ENCODE results near the gene PTPRT.
"Not testable (repeated sequence)": the region's sequence is repeated elsewhere in the genome, so short reads cannot be mapped to it uniquely, and the experiment has no call there.

The PTPRT gene

DNA sequence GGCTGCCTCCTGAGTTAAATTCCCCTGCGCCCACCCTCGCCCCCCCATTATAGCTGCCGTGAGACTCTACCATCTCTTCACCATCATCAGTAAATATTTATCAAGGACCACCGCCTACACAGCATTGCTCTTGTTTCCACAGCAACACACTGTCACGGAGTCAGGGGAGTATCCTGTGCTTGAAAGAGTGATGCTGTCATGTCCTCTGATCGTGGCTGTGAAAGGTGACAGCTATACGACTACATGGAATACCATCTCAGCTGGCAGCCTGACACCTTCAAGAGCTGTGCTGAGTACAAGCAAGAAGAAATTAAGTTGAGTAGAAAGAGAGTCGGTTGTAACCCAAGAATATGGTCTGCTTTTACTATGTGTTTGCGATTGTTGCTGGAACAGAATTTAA is 3.4 kb downstream of the PTPRT start:
- no peak for DNase-seq

DNA sequence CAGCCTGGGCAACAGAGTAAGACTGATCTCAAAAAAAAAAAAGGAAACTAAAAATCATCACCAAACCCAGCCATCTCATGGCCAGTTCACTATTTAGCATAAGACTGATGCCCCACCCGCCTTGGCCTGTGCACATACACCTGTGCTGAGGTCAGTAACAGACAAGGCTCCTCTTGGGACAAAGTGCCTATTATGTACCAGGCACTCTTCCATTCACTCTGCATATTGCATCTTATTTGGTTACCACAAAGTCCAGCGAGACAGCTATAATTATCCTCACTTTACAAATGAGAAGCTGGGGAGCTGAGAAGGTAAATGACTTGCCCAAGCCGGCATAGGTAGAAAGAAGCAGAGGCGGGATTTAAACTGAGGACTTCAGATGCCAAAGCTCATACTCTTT is 3.8 kb downstream of the PTPRT start:
- DNase-seq = no peak

GRCh38 chr20:43183536-43184070 is 6.1 kb downstream of the PTPRT start:
- no peak for DNase-seq

DNA sequence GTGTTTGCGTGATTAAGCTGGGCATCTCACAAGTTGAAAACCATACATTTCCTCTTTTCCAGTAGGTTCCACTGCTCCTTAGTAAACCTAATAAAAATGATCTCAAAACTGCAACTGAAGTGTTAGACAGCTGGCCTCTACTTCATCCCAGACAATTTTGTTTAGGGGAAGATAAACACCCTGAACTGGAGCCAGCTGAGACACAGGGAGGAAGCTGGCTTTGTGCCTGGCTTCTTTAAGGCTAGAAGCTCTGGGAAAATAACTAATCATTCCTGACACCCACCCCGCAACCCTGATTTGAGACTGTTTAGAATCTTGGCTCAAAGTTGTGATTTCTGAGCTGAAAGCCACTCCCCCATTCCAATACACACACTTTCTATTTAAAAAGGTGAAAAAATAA is 11.6 kb downstream of the PTPRT start:
- no peak for DNase-seq

- no peak for DNase-seq
These were observed 13.0 kb downstream of the PTPRT start for GRCh38 chr20:43176726-43177125.

DNA sequence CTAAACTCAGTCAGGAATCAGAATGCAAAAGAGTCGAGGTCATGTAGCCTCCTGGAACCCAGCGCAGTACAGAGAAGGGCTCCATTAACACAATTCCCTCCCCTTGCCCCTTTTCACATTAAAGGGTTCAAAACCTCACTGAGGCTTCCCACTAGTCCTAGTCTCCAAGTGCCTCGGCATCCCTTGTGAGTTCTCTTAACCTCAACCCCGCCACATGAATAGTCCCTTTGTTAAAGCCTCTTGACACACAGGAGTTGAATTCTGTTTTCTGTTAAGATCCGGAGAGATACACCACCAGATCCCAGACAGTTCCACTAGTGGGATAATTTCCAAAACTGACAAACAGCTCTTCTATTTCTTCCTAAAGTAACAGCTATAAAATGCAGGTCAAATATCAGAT is 17.8 kb downstream of the PTPRT start:
- no peak for DNase-seq

DNA sequence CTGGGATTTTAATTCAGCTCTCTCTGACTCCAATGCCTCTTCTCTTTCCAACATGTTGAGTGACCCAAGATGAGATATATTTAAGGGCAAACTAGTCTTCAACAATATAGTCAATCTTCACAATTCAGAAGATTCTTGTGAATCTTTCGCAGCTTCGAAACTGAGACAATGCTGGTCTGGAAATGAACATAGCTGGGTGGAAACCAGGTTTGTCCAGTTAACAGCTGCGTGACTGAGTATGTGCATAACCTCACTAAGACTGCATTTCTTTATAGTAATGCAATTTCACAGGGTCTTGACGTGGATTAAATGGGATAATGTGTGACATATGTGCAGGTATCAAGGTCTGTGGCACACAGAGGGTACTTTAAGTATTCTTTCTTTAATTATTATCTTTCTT is 18.9 kb downstream of the PTPRT start:
- no peak for DNase-seq

GRCh38 chr20:43167615-43168014 is 22.1 kb downstream of the PTPRT start:
- no peak for DNase-seq

GRCh38 chr20:43167021-43167420 is 22.7 kb downstream of the PTPRT start:
- DNase-seq = no peak

- no peak for DNase-seq
These were observed 24.1 kb downstream of the PTPRT start for GRCh38 chr20:43165611-43166010.

DNA sequence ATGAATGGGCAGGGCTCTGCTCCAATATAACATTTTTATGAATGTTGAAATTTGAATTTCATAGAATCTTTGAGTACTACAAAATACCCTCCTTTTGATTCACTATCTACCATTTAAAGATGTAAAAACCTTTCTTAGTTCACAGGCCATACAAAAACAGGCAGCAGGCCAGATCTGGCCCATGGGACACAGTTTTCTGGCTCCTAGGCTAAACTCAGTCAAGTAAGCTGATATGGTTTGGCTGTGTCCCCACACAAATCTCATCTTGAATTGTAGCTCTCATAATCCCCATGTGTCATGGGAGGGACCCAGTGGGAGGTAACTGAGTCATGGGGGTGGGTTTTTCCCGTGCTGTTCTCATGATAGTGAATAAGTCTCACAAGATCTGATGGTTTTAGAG is 25.0 kb downstream of the PTPRT start:
- not testable (repeated sequence) for DNase-seq

- no peak for DNase-seq
These were observed 28.0 kb downstream of the PTPRT start for GRCh38 chr20:43161716-43162115.

DNA sequence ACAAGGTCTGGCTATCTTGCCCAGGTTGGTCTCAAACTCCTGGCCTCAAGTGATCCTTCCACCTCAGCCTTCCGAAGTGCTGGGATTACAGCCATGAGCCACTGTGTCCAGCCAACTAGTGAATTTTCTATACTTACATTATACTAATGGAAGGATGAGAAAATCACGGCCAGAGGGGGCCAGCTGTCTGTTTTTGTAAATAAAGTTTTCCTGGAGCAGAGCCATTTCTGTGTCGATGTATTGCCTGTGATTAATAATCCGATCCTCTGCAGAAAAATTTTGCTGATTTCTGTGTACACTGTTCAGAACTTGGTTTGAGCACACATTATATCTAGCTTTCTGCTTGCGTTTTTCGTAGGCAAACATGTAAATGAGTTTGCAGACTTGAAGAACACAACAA is 28.8 kb downstream of the PTPRT start:
- DNase-seq = no peak

GRCh38 chr20:43159994-43160393 is 29.7 kb downstream of the PTPRT start:
- no peak for DNase-seq

GRCh38 chr20:43155366-43156100 is 34.2 kb downstream of the PTPRT start:
- no peak for DNase-seq

GRCh38 chr20:43151901-43152300 is 37.8 kb downstream of the PTPRT start:
- no peak for DNase-seq

- DNase-seq = no peak
These were observed 38.5 kb downstream of the PTPRT start for GRCh38 chr20:43151256-43151655.

DNA sequence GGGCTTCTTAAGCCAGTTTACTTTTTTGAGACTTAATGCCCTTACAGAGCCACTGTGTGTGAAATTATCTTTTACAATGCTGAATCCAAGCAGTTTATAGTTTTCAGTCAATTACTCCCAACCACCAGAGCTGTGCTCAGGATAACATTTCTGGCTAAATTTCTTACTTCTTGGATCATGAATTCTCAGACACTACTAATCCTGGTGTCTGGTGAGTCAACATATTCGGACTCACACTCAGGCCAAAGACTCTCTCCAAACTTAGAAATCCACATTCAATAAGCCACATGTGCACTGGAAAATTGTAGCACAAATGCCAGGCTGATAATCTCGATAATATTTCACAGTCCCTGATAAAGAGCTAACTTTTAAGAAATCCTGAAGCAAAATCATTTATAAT is 49.0 kb downstream of the PTPRT start:
- DNase-seq = no peak

DNA sequence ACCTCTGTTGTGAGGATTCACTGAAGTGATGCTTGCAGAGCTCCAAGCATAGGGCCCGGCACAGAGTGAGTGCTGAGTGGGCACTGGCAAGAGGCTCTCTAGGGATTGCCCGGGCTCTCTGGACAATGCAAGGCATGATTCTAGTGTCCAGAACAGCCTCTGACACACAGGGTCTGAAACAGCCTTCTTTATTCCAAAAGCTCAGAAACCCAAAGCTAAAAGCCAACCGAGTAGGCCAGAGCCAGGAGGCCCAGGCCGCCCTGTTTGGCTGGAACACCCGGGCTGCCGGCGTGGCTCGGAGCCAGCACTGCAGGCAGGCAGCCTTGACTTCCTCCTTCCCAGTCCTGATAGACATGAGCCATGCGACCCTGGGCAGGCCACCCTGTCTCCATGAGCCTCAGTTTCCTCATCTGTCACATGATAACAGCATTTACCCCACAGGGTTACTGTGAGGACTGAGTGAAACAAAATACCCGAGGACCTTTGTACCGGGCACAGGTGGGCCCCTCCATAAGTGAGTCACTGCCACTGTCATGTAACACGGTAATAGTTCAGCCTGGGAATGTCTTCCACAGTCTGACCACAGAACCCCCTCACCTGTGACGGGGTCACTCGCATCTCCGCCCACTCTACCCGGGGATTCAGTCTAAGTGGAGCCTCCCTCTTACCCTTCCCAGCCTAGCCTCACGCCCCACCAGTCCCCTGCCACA is 51.5 kb downstream of the PTPRT start:
- no peak for DNase-seq

GRCh38 chr20:43137160-43137559 is 52.5 kb downstream of the PTPRT start:
- DNase-seq = no peak

- DNase-seq = no peak
These were observed 65.5 kb downstream of the PTPRT start for GRCh38 chr20:43124241-43124640.

GRCh38 chr20:43123180-43123579 is 66.5 kb downstream of the PTPRT start:
- DNase-seq = no peak

DNA sequence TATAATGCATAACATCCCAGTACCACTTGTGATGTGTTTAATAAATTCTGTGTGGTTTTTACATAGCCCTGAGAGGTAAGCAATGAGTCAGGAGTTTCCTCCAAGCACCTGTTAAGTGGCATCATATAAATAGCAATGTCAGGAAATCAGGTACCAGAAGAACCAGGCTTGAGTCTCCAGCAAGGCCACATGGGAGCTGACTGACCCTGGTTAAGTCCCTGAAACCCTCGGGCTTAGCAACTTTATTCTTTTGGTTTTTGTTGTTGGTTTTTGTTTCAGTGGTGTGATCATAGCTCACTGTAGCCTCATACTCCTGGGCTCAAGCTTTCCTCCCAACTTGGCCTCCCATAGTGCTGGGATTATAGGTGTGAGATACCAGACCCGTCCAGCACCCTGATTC is 70.0 kb downstream of the PTPRT start:
- no peak for DNase-seq

- no peak for DNase-seq
These were observed 87.3 kb downstream of the PTPRT start for GRCh38 chr20:43102394-43102793.

GRCh38 chr20:43096931-43097260 is 92.8 kb downstream of the PTPRT start:
- DNase-seq = no peak

All from CD4-positive, alpha-beta T cell treated with Interleukin-1 beta for 1 hour (primary cell).